Measurements from ENCODE around the gene PRCD.

The PRCD gene

GRCh38 chr17:76575570-76575969 lies 35.7 kb downstream of the PRCD start:
- ATAC-seq, result no peak

- no peak for ATAC-seq
These were observed 36.3 kb downstream of the PRCD start for GRCh38 chr17:76576189-76576588.

GRCh38 chr17:76577876-76578275 lies 38.0 kb downstream of the PRCD start:
- no peak for ATAC-seq

- no peak for ATAC-seq
These were observed 38.5 kb downstream of the PRCD start for GRCh38 chr17:76578376-76578775.

- ATAC-seq, result no peak
These were observed 39.4 kb downstream of the PRCD start for GRCh38 chr17:76579281-76579680.

GRCh38 chr17:76581515-76581914 lies 41.7 kb downstream of the PRCD start:
- no peak for ATAC-seq

- no peak for ATAC-seq
These were observed 42.8 kb downstream of the PRCD start for GRCh38 chr17:76582660-76583059.

GRCh38 chr17:76584427-76585032 lies 44.7 kb downstream of the PRCD start:
- ATAC-seq, result no peak

GRCh38 chr17:76585033-76585648 lies 45.3 kb downstream of the PRCD start:
- ATAC-seq, result peak in 1 of 2 donors; percentile 9

- ATAC-seq, result peak; percentile 59 to 67
These were observed 46.1 kb downstream of the PRCD start, which contains the start of gene ST6GALNAC2 for GRCh38 chr17:76585649-76586593. TSS of gene ST6GALNAC2 (minus strand) at chr17:76585860. CDS start at chr17:76585808, 52 bp downstream.

- ATAC-seq, result no peak
These were observed 47.1 kb downstream of the PRCD start for GRCh38 chr17:76586741-76587487.

- ATAC-seq, result no peak
These were observed 48.3 kb downstream of the PRCD start for GRCh38 chr17:76588182-76588581.

- no peak for ATAC-seq
These were observed 53.6 kb downstream of the PRCD start for GRCh38 chr17:76593384-76593826.

GRCh38 chr17:76593959-76594358 lies 54.1 kb downstream of the PRCD start:
- ATAC-seq, result no peak

GRCh38 chr17:76594690-76595089 lies 54.8 kb downstream of the PRCD start:
- ATAC-seq, result no peak
